GM12873 (cell line): Measurements from ENCODE around the gene B3GAT3.

Experiments used
- CTCF ChIP-seq: IDR thresholded peaks from 2 replicates; pipeline ENCODE4 v1.5.1; 2012; ENCODE audit warnings: low read depth, mild to moderate bottlenecking, moderate library complexity, low read length, control low read depth; ENCODE audit not compliant: insufficient read depth; ENCODE audit errors: missing control alignments

B3GAT3 gene

DNA sequence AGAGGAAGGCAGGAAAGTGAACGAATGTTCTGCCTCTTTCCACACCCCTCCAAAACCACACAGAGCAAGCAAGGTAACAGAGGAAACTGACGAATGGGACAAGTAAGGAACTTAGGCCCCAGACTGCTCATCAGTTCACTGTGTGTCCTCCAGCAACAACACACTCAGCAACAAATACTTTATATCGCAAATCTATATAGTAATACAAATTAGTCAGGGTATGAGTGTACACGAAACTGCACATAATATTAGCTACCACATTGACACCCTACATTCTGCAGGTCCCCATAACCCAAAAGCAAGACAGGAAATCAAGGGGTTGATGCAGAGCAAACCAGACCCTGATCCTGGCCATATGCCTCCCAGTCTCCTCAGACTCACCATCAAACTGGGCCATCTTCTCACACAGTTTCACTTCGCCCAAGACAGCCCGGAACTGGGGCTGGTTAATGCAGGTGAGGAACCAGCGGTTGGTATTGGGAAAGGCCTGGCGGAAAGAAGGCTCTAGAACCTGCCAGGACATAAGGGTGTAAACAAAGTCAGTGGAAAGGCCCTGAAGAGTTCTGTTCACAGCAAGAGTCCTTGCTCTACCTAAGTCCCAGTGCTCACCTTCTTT, 54.7 kb downstream of the B3GAT3 start:
- no peak for TF ChIP-seq CTCF

DNA sequence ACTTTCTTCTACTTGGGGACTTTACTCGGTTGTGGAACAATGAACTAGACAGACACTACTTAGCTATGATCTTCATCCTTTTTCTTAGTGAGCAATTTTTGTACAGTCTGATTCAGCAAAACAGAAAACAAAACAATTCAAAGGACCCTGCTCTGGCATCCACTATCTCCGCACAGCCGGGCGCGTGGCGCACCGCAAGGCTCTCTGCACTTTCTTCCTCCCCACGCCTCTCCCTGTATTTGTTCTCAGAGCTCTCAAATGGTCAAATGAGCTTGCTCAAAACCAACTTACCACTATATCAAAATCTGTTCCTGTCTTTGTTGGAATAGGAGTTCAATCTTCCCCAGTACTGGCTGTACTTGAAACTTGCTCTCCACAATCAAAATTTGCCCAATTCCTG, 55.5 kb downstream of the B3GAT3 start:
- TF ChIP-seq CTCF, result no peak
